NOMO-1 (cell line): ENCODE measurements around the gene SMYD3.

Experiments
- DNase-seq, 2 experiments: peaks; one replicate each; lab custom pipeline; 2025; ENCODE audit not compliant: unreplicated experiment in 2 of 2; lab: John Stamatoyannopoulos, UW

Gene SMYD3

DNA sequence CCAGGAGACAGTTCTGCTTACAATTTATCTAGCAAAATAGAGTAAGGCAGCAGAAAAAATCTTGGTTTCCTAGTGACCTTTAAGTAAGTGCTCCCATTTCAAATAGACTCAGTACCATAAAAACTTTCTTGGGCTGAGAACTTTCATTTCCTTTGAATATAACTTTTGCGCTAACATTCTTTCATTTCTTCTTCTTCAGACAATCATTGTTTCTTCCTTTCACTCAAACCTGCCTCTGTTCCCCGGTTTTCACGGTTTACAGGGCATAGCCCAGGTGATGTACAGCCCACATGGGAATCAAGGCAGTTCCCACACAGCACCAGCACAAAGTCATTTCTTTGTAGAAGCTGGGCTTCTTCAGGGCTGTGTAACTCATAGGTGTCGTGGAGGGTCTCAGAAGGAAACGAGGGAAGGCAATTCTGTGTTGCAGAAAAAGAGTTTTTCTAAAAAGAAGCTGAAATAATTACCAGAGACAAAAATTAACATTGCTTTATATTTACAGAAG lies 611.6 kb downstream of the SMYD3 start:
- DNase-seq = no peak

DNA sequence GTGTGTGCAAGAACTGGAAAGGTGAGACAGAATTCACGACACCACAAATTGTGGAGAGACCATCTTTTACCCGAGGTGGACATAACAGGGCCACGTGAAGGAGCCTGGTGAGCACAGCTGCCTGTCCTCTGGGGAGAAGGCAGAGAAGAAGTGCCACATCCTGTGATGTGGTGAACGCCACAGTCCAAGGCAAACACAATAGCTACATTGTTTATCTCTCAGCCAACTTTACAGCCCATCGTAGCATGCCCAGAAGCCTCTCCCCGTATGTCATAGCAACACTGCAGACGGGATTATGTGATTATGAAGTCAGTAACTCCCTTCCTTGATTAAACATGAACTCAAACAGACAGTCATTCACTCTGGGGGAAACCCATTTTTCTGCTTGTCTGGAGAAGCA lies 612.2 kb downstream of the SMYD3 start:
- DNase-seq = no peak

DNA sequence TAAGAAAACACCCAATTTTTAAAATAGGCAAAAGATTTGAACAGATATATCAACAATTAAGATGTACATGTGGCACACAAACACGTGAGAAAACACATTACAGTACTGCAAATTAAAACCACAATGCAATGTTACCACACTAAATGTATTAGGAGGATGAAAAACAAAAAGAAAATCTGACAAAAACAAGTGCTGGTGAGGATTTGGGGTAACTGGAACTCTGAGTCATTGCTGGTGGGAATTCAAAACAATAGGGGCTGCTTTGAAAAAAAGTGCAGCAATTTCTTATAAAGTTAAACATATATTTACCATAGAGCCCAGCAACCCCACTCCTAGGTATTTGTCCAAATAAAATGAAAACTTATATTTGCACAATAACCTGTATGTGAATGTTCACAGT lies 614.1 kb downstream of the SMYD3 start:
- DNase-seq = no peak

DNA sequence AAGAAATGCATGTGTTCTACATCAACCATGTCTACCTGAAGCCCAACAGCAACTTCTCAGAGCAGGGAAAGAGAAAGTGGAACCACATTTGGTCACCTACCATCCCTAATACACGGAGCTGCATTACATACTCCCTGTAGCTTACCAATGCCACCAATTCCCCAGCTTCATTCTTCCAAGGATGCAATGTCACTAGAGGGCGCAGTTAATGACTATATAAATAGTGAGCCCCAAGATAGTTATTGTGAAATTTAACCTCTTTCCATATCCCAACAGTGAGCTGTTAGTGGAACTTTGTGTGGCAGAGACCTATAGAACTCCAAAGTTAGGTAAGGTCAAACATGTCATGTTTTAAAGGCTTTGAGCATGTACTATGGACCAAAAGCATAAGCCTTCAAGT lies 618.3 kb downstream of the SMYD3 start:
- DNase-seq = peak in 1 of 2 experiments; percentile 12

DNA sequence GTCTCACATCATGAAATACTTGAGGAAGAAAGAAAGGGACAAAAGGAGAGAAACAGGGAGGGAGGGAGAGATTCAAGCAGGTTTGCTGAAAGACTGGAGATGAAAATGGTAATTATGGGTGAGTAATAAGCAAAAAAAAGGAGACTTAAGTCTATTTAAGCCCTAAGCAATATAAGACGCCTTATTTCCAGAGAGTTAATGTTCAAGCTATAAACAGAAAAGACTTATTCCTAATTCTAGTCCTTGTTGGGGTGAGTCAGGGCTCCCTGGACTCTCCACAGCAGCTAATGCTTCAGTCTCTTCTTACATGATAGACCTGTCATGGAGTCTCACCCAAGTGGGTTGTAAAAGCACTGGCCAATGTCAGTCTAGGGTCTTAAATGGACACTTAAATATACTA lies 619.2 kb downstream of the SMYD3 start:
- no peak for DNase-seq

DNA sequence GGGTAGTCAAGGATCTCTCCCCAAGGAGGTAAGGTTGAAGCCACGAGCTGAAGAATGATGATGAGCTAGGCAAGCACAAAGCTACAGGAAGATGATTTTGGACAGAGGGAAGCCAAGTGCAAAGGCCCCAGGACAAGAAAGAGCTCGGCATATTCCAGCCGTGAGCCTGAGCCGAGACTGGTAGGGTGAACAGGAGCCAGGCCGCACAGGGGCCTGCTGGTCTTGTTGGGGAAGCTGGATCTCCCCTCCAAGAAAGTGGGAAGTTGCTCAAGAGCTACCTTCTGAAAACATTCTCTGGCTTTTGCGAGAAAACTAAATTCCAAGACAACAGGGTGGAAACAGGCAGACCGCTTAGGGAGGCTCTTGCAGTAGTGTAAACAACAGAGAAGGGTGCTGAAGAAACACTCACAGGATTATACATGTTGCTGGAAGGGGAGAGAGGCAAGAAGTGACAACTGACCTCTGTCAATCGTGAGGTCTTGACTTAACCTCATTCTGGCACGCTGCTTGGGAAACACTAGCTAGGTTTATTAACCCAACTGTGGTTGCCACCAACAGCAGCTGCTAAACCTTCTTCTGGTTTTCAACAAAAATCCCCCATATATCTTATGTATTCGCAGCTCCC lies 625.2 kb downstream of the SMYD3 start:
- no peak for DNase-seq

DNA sequence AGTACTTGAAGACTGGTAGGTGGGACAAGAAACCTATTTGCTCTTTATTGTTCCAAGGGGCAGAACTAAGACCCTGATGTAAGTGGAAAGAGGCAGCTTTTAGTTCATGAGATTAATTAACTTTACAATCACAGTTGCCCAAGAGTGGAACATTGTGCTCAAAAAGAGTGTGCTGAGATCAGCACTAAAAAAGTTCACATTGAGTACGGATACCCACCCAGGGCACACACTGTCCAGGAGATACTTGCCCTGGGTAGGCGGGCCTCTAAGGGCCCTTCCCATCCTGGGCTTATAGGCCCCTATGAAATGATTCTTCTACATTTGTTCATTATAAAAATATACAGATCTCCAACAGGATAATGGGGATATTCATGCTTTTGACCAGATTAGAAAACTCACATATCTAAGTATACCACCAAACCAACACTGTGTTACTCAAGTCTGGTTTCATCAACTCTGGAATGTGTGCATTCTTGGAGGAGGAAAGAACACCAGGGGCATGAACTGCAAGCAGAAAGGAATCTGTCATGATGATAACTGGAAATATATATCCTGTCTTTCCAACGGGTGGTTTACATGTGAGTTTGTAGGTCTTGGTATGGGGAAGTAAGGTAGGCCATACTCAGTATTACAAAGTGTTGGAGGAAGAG lies 626.2 kb downstream of the SMYD3 start:
- DNase-seq = no peak

GRCh38 chr1:245879091-245879490 lies 628.0 kb downstream of the SMYD3 start:
- DNase-seq = no peak

DNA sequence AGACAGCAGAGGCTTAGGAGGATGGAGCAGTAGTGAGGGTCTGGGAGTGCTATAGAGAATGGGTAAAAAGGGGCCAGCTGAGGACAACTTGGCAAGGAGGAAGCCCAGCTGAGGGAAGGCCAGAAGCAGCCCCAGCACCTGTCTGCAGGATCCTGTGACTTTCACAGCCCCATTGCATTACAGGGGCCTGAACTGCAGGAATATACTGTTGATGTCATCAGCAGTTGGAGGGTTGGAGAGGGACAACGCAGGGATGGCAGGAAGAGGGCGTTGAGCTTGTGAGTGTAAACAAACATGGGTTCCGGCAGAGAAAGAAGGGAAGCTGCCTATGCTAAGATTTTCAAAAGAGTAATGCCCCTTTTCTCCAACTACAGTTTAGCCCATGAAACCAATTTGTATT lies 628.5 kb downstream of the SMYD3 start:
- DNase-seq = no peak

GRCh38 chr1:245877976-245878375 lies 629.1 kb downstream of the SMYD3 start:
- no peak for DNase-seq

DNA sequence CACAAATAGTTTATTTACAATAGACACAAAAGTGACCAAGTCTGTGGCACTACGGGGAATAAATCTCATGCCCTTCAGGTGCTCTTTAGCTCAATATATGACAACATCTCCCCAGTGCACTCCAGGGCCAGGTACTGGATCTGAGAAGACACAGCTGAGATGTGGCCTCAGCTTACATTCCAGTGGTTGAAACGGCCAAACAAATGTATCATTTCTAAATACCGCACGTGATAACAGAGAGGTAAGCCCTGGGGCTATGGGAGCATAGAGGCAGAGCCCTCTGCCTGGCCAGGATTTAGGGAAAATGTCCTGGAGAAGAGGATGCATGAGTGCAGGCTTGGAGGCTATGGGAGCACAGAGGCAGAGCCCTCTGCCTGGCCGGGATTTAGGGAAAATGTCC lies 630.5 kb downstream of the SMYD3 start:
- DNase-seq = no peak

GRCh38 chr1:245875581-245876261 lies 631.4 kb downstream of the SMYD3 start:
- no peak for DNase-seq

GRCh38 chr1:245874942-245875580 lies 632.0 kb downstream of the SMYD3 start:
- DNase-seq = no peak

GRCh38 chr1:245873883-245874671 lies 633.0 kb downstream of the SMYD3 start:
- no peak for DNase-seq

GRCh38 chr1:245873068-245873467 lies 634.0 kb downstream of the SMYD3 start:
- no peak for DNase-seq

- DNase-seq = no peak
These were observed 634.6 kb downstream of the SMYD3 start for GRCh38 chr1:245872475-245872874.

DNA sequence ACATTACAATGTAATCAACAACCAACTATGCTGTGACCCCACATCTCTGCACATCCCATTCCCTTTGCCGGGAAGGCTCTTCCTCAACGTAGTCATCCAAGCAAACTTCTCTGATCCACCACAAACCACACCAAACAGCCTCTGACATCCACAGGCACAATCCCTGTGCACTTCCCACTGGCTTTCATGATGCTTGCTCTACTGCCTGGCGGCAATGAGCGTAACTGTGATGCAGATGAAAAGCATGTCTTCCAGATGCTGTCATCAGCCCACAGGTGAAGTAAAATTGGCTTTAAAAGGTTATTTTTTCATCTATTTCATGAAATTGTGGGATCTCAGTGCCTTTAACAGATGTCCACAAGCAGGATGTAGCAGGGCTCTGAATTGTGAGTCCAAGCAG lies 635.2 kb downstream of the SMYD3 start:
- no peak for DNase-seq

DNA sequence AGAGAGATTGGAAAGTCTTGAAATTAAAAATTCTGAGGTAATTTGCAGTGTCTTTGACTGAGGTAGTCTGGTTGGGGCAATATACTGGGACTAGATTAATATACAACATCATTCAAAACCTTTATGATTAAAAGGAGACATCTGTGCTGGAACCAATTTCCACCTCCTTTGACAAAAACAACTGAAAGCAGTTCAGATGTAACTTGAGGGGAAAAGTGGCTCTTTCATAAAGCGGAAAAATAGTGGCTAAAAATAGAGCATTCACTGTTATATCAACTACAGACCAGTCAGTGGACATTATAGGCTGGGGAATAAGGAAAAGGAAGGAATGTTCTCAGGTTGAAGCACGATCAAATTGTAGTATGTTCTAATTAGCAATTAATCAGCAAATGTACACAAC lies 635.9 kb downstream of the SMYD3 start:
- no peak for DNase-seq

DNA sequence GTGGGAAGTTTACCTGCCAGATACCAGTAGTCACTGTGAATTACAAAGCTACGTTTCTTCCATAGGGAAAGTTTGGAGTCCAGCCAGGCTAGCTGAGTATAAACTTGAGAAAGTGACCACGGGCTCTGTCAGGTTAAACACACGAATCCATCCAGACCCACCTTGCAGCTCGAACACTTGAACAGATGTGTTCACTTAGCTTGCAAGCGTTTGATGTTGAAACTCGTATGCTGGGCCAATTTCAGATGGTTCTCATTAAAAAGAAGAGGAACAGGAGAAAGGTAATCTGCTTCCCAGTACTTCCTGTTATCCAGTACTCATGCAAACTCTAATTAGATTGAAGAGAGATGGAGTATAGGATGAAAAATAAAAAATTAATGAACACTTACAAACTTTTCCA lies 636.4 kb downstream of the SMYD3 start:
- DNase-seq = no peak

DNA sequence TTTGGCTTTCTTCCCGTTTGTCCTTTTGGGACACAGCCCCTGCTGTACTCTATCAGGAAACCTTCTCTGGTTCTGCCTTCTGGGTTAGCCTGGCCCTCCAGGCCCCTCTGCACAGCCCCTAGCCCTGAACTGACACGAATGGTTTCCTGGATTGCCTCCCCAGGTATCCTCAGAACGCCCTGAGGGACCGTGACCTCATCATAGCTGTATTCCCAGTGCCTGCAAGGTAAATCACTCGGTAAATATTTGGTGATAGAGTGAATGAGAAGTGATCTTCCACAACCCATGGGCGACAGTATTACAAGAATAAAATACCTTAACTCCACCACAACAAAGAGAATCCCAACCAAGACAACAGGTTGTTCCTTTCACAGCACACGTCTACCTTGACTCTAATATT lies 637.2 kb downstream of the SMYD3 start:
- no peak for DNase-seq

GRCh38 chr1:245867738-245868137 lies 639.3 kb downstream of the SMYD3 start:
- DNase-seq = no peak
